Measurements from ENCODE around the gene ARL6IP4.

DNA sequence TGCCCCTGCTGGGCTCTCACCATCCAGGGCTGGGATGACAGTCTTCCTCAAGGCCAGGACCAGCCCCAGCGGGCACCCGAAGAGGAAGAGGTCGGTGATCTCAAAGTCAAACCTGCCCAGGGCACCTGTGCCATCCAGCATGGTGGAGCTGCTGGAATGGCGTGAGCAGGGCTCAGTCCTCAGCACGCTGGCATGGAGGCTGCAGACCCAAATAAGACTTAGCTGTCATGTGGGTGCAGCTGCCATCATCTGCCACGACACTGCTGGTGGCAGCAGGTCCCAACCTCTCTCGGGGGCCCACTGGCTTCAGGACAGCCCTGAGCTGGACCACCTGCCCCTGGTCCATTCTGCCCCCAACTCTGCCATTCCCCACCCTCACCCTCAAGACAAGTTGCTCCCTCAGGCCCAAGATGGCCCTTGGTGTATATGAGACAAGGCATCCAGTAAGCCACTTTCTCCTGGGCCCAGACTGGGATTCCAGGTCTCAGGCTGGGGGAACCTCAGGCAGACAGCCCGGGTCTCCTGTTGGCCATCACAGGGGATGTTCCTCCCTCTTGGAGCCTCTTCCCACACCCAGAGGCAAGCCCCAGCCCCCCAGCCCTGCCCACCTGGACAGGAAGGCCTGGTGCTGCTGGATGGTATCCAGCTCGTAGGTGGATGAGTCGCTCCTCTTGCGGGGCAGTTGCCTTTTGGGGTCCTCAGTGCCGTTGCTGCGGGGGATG, 14.5 kb downstream of the ARL6IP4 start:
- TF ChIP-seq TCF12 (IDR thresholded peaks at IDR 0.05; ENCODE audit: low read depth): no peak
- TF ChIP-seq, protein P1, sequence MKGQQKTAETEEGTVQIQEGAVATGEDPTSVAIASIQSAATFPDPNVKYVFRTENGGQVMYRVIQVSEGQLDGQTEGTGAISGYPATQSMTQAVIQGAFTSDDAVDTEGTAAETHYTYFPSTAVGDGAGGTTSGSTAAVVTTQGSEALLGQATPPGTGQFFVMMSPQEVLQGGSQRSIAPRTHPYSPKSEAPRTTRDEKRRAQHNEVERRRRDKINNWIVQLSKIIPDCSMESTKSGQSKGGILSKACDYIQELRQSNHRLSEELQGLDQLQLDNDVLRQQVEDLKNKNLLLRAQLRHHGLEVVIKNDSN (IDR thresholded peaks at IDR 0.05): no peak
- TF ChIP-seq, protein P2, sequence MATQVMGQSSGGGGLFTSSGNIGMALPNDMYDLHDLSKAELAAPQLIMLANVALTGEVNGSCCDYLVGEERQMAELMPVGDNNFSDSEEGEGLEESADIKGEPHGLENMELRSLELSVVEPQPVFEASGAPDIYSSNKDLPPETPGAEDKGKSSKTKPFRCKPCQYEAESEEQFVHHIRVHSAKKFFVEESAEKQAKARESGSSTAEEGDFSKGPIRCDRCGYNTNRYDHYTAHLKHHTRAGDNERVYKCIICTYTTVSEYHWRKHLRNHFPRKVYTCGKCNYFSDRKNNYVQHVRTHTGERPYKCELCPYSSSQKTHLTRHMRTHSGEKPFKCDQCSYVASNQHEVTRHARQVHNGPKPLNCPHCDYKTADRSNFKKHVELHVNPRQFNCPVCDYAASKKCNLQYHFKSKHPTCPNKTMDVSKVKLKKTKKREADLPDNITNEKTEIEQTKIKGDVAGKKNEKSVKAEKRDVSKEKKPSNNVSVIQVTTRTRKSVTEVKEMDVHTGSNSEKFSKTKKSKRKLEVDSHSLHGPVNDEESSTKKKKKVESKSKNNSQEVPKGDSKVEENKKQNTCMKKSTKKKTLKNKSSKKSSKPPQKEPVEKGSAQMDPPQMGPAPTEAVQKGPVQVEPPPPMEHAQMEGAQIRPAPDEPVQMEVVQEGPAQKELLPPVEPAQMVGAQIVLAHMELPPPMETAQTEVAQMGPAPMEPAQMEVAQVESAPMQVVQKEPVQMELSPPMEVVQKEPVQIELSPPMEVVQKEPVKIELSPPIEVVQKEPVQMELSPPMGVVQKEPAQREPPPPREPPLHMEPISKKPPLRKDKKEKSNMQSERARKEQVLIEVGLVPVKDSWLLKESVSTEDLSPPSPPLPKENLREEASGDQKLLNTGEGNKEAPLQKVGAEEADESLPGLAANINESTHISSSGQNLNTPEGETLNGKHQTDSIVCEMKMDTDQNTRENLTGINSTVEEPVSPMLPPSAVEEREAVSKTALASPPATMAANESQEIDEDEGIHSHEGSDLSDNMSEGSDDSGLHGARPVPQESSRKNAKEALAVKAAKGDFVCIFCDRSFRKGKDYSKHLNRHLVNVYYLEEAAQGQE (IDR thresholded peaks at IDR 0.05; ENCODE audit: low read depth): no peak
- TF ChIP-seq, protein P3, sequence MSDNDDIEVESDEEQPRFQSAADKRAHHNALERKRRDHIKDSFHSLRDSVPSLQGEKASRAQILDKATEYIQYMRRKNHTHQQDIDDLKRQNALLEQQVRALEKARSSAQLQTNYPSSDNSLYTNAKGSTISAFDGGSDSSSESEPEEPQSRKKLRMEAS (IDR thresholded peaks at IDR 0.05): no peak
